Esophagus muscularis mucosa (tissue), 3 donors: ENCODE results near the gene IKZF1.

Experiments
- CTCF ChIP-seq, 3 experiments: fragments of 200-600 bp in 2 of 3; fragments of 450-650 bp in 1 of 3; sonication (generic) in 2 of 3; IDR thresholded peaks; one replicate each; pipeline ENCODE4 v1.5.1; 2017 to 2019; ENCODE audit warnings: antibody characterized with exemption in 3 of 3, mild to moderate bottlenecking in 2 of 3, moderate library complexity in 1 of 3
- POLR2AphosphoS5 ChIP-seq, 2 donors: sonication (generic); formaldehyde crosslinking; IDR thresholded peaks; one replicate each; pipeline ENCODE4 v1.6.1; 2017; ENCODE audit warnings: antibody characterized with exemption in 2 of 2

- no peak for TF ChIP-seq CTCF (IDR thresholded peaks at IDR 0.05)
- no peak for TF ChIP-seq POLR2AphosphoS5 (IDR thresholded peaks at IDR 0.05)
These were observed 94.7 kb downstream of the IKZF1 start for GRCh38 chr7:50399206-50399605.
